Osteoblast (primary cell): ENCODE results near the gene ABHD11. TPM values are rescaled to one million over a fixed set of nuclear protein-coding genes. Genes with fewer than 3 reads are reported as not detected.
A peak's percentile ranks its signal among the peaks of the same experiment; 100 is the strongest.

Source experiments
- DNase-seq: peaks from one replicate; pipeline ENCODE4 v3.0.0; 2011; ENCODE audit warnings: low spot score, mixed read lengths; ENCODE audit not compliant: insufficient read length; ENCODE audit errors: missing footprints
- H2AFZ ChIP-seq: 2 replicates; pipeline ENCODE4 v1.6.0; 2011; ENCODE audit warnings: mild to moderate bottlenecking, low read length
- H3K27ac ChIP-seq: 2 replicates; pipeline ENCODE4 v1.5.1; 2011; ENCODE audit warnings: mild to moderate bottlenecking, low read depth, low read length, moderate library complexity
- H3K27me3 ChIP-seq: 2 replicates; pipeline ENCODE4 v1.6.0; 2012; ENCODE audit warnings: mild to moderate bottlenecking, control low read depth, inconsistent platforms, low read length, moderate library complexity; ENCODE audit not compliant: insufficient read depth
- H3K36me3 ChIP-seq: 2 replicates; pipeline ENCODE4 v1.5.1; 2011; ENCODE audit warnings: mild to moderate bottlenecking, low read length, control low read depth, moderate library complexity; ENCODE audit not compliant: insufficient read depth
- H3K4me1 ChIP-seq: 2 replicates; pipeline ENCODE4 v1.5.1; 2011; ENCODE audit warnings: mild to moderate bottlenecking, low read length, control low read depth, moderate library complexity; ENCODE audit not compliant: insufficient read depth
- H3K4me2 ChIP-seq: 2 replicates; pipeline ENCODE4 v1.6.0; 2011; ENCODE audit warnings: mild to moderate bottlenecking, low read length; ENCODE audit not compliant: insufficient read depth
- H3K4me3 ChIP-seq: fragments of 200-600 bp; sonication (generic); 3 replicates; pipeline ENCODE4 v1.5.1; 2012; ENCODE audit warnings: mild to moderate bottlenecking, low read length, inconsistent platforms; ENCODE audit not compliant: insufficient read depth
- H3K79me2 ChIP-seq: 2 replicates; pipeline ENCODE4 v1.6.0; 2012; ENCODE audit warnings: mild to moderate bottlenecking, low read length, control low read depth, inconsistent platforms; ENCODE audit not compliant: insufficient read depth
- H3K9me3 ChIP-seq: 2 replicates; pipeline ENCODE4 v1.5.1; 2011; ENCODE audit warnings: low read depth, low read length, control low read depth
- H4K20me1 ChIP-seq: 2 replicates; pipeline ENCODE4 v1.6.0; 2012; ENCODE audit warnings: mild to moderate bottlenecking, low read length, control low read depth; ENCODE audit not compliant: insufficient read depth
- CTCF ChIP-seq: IDR thresholded peaks from 2 replicates; pipeline ENCODE4 v1.5.1; 2011; ENCODE audit warnings: mild to moderate bottlenecking, low read depth, low read length, moderate library complexity; ENCODE audit errors: extremely low read depth
- total RNA-seq: library from RNA; depleted of rRNA; stranded (reverse); fragments of >200 nt; gene quantifications from 2 replicates; pipeline ENCODE4 v1.2.3, GENCODE V29; 2012

Gene ABHD11
- total RNA-seq, 1 donor: 8.7 TPM

DNA sequence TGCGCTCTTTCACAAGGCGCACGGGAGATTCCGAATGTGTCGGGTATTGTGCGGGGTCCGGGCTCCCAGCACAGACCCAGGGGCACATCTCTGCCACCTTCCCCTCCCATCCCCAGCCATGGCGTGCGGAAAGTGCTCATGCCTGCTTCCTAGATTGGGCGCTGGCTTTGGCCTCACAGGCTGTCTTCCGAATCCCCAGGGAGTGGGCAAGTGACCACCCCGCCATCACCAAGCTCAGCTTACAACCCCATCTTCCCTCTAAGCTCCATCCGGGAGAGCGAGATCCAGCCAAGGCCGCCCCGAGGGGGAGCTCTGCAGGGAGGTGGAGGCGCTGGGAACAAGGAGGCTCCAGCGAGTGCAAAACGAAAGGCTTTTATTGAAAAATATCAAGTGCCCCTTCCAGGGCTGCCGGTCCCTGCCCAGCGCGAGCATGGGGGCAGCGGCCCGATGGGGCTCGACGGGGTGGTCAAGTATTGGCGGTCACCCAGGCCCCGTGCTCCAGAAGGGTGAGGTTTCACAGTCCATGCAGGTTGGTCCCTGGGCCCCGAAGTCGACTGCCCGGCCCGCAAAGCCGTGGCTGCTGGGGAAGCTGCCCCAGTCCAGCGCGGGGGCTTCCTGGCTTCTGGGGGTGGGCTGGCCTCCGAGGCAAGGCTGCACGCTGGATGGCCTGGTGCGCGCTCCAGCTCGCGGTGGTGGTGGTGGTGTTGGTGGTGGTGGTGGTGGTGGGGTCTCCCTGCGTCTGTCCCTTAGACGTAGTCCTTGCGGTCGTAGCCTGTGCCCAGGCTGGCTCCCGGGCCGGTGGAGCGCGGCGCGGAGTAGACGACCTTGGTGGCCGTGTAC is 30.3 kb upstream of the ABHD11 start:
- H4K20me1 ChIP-seq: no peaks in the 10 kb centered on the region
- peak overlapping the region; percentile 60 for H3K4me3 ChIP-seq
- peaks cover 36% of the 10 kb centered on the region for H3K27me3 ChIP-seq
- no peaks in the 10 kb centered on the region for H3K4me1 ChIP-seq
- no peaks in the 10 kb centered on the region for H3K9me3 ChIP-seq
- peak overlapping the region; percentile 68 for H3K4me2 ChIP-seq
- DNase-seq: peak; percentile 71
- H3K36me3 ChIP-seq: no peaks in the 10 kb centered on the region
- no peak for TF ChIP-seq CTCF
- H3K79me2 ChIP-seq: no peaks in the 10 kb centered on the region
- peak overlapping the region; percentile 22 for H2AFZ ChIP-seq
- no peak overlapping the region for H3K27ac ChIP-seq

DNA sequence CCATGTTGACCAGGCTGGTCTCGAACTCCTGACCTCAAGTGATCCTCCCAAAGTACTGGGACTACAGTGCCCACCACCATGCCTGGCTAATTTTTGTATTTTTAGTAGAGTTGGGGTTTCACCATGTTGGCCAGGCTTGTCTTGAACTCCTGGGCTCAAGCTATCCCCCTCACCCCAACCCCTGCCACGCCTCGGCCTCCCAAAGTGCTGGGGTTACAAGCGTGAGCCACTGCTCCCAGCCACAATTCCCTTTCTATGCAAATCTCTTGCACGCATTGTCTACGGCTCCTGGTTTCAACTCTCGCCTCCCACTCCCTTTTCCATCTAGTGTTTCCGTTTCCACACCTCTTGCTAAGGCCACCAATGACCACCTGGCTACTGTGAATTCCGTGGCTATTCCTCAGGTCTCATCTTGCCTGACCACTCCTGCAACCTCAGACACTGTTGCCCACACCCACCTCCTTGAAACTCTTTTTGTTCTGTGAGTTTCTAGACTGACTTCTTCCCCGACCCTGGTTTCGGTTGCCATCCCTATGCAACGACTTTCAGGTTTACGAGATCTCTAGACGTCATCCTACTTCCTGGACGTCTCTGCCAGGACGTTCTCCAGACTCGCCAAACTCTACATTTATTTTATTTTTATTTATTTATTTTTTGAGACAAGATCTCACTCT is 28.1 kb upstream of the ABHD11 start:
- no peak for TF ChIP-seq CTCF
- Histone ChIP-seq H3K79me2 (no peaks in the 10 kb centered on the region), H3K27ac (no peak overlapping the region), H3K4me3 (no peak overlapping the region), H2AFZ (no peak overlapping the region), H3K4me2 (no peak overlapping the region), H3K9me3 (no peaks in the 10 kb centered on the region), H3K27me3 (peaks cover 36% of the 10 kb centered on the region), H3K4me1 (no peaks in the 10 kb centered on the region), H3K36me3 (no peaks in the 10 kb centered on the region), H4K20me1 (no peaks in the 10 kb centered on the region)
- DNase-seq: no peak

GRCh38 chr7:73762659-73762999 is 24.0 kb upstream of the ABHD11 start:
- TF ChIP-seq CTCF: no peak
- no peak for DNase-seq

More at GRCh38 chr7:73762659-73762999, 24.0 kb upstream of the ABHD11 start:
- Histone ChIP-seq H2AFZ (no peak overlapping the region), H3K4me2 (no peak overlapping the region), H3K4me3 (no peak overlapping the region), H3K79me2 (no peaks in the 10 kb centered on the region), H4K20me1 (no peaks in the 10 kb centered on the region), H3K4me1 (no peaks in the 10 kb centered on the region), H3K27ac (no peak overlapping the region), H3K36me3 (no peaks in the 10 kb centered on the region), H3K9me3 (no peaks in the 10 kb centered on the region), H3K27me3 (no peaks in the 10 kb centered on the region)
